Measurements from ENCODE around the gene ZMIZ1.

Gene ZMIZ1

GRCh38 chr10:79158402-79159097 is 89.8 kb downstream of the ZMIZ1 start:
- no peak for DNase-seq

DNA sequence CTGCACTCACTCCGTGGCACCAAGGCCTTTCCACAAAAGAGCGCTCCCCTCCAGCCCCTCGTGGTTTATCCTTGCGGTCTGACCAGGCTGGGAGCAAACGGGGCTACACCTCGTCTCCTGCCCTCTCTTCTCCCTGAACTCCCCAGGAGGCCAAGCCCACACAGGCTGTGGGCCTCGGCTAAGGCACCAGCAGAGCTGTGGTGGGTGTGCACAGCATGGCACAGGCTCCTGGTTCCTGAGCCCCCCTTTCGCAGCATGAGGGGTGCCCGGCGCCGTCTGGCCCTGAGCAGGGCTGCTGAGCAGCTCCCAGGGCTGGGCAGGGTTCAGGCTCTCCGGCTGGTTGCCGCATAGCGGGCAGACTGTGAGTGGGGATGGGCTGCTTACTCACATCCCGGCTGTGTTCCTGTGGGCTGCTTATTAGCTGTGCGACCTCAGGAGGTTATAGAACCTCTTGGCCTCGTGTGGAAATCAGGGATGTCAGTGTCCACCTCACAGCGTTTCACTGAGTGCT is 90.4 kb downstream of the ZMIZ1 start:
- no peak for DNase-seq

DNA sequence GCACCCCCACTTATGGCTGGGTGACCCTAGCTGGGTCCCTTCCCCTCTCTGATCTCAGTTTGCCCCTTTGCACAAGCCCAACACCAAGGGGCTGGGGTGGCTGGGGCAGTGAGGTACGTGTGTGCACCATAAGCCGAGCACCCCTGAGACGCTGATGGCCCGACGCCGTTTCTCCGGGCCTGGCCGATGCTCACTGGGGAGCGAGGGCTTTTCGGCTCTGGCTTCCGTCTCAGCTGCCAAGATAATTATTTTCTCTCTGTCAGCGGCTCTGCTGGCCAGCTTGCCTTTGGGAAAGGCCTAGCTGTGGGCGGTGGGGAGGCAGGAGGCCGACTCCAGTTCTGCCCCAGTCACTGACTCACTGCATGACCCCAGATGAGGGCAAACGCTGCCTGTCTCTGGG is 91.0 kb downstream of the ZMIZ1 start:
- DNase-seq = no peak

DNA sequence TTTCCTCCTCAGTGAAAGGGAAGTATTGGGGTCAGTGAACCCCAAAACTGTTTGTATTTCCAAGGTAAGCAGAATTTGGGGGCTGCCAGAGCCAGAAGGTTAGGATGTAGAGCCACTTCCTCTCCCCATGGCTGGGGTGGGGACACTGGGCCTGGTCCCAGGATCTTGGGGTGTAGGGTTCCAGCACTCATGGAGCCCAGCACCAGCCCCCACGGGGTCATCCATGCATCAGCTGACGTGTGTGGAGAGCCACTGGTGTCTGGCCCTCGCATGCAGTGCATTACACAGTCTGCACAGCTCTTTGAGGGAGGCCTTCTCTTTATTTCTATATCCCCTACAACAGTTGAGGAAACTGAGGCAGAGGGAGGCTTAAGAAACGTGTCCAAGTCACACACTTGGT is 91.4 kb downstream of the ZMIZ1 start:
- no peak for DNase-seq

- DNase-seq = no peak
These were observed 92.8 kb downstream of the ZMIZ1 start for GRCh38 chr10:79161557-79161956.

DNA sequence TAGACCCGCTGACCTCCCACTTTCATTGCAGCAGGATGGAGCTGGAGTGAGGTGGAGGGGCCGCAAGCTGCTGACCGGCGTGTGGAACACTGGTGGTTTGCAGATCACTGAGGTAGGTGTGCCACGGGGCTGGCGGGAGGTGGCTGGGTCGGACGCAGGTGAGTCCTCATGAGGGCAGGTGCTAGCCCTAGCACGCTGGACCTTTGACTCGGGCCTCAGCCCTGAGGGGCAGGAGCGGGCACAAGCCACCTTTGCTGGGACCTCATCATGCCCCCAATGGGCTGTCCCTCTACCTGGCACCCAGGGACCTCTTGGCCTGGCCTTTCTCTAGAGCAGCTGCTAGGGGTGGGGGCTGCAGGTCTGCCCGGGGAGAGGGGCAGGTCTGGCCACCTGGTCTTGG is 93.3 kb downstream of the ZMIZ1 start:
- no peak for DNase-seq

- no peak for DNase-seq
These were observed 94.3 kb downstream of the ZMIZ1 start for GRCh38 chr10:79162861-79163665.

DNA sequence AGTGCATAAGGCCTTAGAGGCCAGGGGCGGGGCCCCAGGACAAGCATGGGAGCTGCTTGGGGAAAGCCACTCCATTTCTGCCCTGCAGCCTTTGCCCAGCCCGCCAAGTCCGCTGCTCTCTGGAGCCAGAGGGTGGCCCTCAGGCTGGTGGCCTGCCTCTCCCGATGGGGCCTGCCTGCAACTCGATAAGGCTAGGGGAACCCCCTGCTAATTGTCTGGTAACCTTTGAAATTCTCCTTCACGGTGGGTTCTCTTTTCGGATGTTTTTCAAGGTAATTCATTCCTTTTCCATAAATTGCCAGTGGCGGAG is 94.9 kb downstream of the ZMIZ1 start:
- no peak for DNase-seq

- no peak for DNase-seq
These were observed 95.3 kb downstream of the ZMIZ1 start for GRCh38 chr10:79164075-79164474.

- DNase-seq = no peak
These were observed 96.5 kb downstream of the ZMIZ1 start for GRCh38 chr10:79165070-79165778.

DNA sequence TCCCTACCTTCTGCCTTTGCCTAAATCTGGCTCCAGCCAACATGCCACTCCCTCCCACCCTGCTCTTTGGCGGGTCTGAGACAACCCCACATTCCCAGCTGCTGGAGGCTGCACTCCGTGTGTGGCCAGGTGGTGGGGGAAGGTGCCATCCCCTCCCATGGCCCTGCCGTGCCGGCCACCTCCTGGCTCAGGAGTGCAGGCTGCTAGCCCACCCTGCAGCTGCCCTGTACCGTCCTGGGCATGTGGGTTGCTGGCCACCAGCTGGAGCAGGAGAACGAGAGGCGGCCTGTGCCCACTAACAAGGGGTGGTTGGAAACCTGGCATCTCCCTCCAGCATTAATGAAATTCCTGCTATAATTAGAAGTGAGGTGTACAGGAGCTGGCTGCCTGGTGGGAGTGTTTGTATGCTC is 97.6 kb downstream of the ZMIZ1 start:
- no peak for DNase-seq

GRCh38 chr10:79166741-79167140 is 98.0 kb downstream of the ZMIZ1 start:
- no peak for DNase-seq

DNA sequence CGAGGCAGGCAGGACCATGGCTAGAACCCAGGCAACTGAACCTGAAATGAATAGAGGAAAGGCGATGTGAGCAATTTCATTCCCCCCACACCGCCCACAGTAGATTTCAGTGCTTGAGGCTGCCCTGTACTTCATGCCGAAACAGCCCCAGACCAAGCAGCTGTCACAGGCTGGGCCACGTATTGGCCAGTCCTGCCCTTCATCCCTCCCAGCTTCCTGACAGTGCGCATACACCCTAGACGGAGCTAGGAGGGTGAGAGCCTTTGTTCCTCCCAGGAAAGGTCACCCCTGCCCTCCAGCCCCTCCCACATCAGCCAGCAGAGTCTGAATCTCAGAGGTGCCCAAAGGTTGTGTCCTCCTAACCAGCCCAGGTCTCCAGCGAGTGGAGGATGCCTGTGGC is 98.8 kb downstream of the ZMIZ1 start:
- DNase-seq = no peak

- no peak for DNase-seq
These were observed 99.4 kb downstream of the ZMIZ1 start for GRCh38 chr10:79168210-79168609.

GRCh38 chr10:79170226-79170752 is 101.5 kb downstream of the ZMIZ1 start:
- no peak for DNase-seq

DNA sequence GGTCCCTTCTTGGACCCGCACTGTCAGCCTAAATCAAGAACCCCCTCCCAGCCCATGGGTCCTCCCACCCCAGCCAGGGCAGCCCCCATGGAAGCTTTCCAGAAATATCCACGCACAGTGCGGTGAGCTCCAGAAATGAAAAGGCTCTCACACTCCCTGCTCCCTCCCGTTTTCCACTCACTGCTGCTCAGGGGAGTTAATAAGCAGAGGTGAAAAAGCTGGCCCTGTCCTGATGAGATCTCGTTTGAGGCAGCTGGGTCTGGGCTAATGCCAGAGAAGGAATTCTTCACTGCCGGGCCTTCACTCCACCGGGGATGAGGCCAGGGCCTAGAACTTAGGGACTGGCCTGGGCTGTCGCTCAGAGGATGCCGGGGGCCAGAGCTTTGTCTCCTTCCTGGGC is 102.2 kb downstream of the ZMIZ1 start:
- DNase-seq = no peak

DNA sequence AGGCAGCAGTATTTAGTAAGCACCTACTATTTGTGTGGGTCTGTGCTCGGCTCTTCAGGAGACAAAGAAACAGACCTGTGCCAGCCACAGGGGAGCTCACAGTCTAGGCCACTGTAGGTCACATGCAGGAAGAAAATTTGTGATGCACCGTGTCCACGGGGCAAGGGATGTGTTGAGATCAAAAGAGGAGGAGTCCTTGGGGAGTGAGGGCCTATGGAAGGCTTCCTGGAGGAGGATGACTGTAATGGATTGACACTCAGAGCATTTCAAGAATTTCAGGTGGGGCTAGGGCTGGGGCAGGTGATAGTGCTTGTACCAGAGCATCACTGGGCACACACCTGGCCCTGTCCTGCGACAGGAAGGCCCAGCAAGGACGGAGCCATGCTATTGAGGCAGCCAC is 102.7 kb downstream of the ZMIZ1 start:
- DNase-seq = no peak

DNA sequence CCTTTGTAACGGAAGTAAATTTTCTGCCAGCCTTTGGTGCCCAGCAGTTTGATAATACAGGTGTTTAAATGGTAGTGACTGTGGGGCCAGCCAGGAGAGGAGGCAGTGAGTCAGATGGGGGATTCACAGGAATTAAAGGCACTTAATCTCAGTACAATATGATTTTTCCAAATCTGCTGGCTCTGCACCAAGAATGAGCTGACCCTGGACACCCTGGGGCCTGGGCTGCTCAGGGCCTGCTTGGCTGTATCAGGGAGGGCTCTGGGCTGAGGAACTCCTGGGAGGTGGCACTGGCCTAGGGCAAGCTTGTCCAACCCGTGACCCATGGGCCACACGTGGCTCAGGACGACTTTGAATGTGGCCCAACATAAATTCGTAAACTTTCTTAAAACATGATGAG is 104.1 kb downstream of the ZMIZ1 start:
- DNase-seq = no peak

DNA sequence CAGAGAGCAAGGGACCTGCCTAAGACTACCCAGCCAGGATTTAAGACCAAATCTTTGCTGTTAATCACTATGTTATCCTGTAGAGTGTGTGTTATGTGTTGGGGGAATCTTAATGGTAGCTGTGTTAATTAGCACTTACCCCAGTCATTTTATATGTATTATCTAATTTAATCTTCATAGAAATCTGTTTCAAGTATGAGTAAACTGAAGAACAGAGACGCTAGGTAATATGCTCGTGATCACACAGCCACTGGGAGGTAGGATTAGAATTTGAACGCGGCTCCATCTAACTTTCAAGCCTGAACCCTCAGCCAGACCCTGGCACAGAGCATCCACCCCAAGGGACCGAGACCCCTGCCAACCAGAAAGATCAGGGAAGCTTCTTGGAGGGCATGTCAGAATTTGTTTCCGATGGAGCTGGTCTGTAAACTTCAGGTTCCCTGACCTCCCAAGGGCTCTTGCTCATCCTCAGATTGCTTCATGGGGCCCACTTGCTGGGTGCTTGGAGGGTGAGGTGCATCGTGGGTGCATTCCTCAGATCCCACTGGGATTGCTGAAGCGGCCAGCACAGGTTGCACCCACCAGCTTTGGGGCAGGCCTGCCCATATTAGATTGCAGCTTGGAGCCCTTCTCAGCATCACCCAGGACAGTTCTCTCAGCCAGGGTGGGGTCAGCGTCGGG is 105.0 kb downstream of the ZMIZ1 start:
- no peak for DNase-seq

- DNase-seq = no peak
These were observed 107.3 kb downstream of the ZMIZ1 start for GRCh38 chr10:79176052-79176501.

DNA sequence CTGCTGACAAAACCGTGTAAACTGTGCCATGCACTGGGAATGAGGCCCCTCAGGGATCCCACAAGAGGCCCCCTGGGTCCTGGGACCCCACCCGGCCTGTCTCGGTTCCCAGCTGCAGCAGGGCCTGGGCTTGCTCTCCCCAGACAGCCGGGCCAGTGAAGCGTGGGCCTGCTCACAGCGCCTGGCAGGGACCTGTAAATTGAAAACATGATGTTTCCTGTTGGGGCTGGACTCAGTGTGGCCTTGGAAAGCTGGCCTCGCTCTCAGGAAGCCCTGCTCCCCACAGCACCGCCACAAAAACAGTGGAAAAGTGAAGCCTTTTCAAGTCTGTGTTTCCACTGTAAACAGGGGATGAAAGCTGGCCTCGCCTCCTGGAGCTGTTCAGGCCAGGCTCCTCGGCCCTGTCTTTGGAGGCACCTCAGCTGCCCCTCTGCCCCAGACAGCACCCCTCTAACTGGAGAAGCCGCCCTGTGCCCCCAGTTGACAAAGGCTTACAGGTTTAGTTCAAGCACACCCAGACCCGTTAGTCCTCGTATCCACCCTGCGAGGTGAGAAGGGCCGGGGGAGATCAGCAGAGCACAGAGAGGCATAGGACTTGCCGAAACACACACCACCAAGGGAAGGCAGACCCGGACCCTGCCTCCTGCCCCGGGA is 108.3 kb downstream of the ZMIZ1 start:
- DNase-seq = no peak

DNA sequence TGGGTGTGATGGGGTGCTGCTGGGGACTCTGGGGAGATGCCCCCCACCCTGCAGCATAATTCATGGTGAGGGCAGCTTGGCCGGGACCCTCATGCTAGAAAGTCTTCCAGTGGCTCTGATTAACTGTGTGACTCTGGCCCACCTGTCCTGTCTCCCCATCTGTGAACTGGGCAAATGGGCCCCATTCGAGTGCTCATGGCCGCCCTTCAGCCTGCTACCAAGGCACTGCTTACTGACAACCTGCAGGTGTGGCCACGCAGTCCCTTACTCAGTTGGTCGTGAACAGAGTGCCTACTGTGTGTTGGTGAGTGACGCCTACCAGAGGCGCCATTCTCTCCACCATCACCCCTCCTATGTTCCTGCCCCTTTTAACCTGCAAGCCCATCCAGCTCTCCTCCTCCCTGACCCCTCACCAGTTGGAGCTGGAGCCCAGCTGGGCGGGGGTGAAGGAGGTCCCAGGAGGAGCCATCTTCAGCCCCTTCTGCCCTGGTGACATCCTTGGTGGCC is 109.4 kb downstream of the ZMIZ1 start:
- no peak for DNase-seq
